Neuronal stem cell (in vitro differentiated cells): ENCODE data around the gene RFX1.

Source experiments
- DNase-seq: peaks from one replicate; pipeline ENCODE4 v3.0.0-alpha.2; 2013; ENCODE audit warnings: low spot score
- H2AFZ ChIP-seq: one replicate; pipeline ENCODE4 v1.6.1; 2013; ENCODE audit warnings: mild to moderate bottlenecking, low read length, inconsistent platforms
- H2AK5ac ChIP-seq: 2 replicates; pipeline ENCODE4 v1.6.1; 2013; ENCODE audit warnings: low read depth, mild to moderate bottlenecking, inconsistent platforms, low read length, moderate library complexity, mixed read lengths
- H2BK120ac ChIP-seq: 2 replicates; pipeline ENCODE4 v1.6.1; 2013; ENCODE audit warnings: low read depth, mild to moderate bottlenecking, inconsistent platforms, low read length, moderate library complexity, mixed read lengths
- H2BK12ac ChIP-seq: one replicate; pipeline ENCODE4 v1.6.1; 2013; ENCODE audit warnings: low read length, inconsistent platforms
- H2BK15ac ChIP-seq: 2 replicates; pipeline ENCODE4 v1.6.1; 2013; ENCODE audit warnings: mild to moderate bottlenecking, low read length, inconsistent platforms, mixed read lengths
- H2BK5ac ChIP-seq: one replicate; pipeline ENCODE4 v1.6.1; 2013; ENCODE audit warnings: inconsistent platforms, mild to moderate bottlenecking, low read length, moderate library complexity
- H3K14ac ChIP-seq: one replicate; pipeline ENCODE4 v1.6.1; 2013; ENCODE audit warnings: low read length, inconsistent platforms
- H3K18ac ChIP-seq: 2 replicates; pipeline ENCODE4 v1.6.1; 2013; ENCODE audit warnings: low read length, inconsistent platforms
- H3K23ac ChIP-seq: 2 replicates; pipeline ENCODE4 v1.6.1; 2013; ENCODE audit warnings: low read depth, mild to moderate bottlenecking, mixed read lengths, low read length, inconsistent platforms; ENCODE audit not compliant: poor library complexity
- H3K27ac ChIP-seq: replicated peaks from 3 replicates; pipeline ENCODE4 v1.5.1; 2013; ENCODE audit warnings: low read length, inconsistent platforms
- H3K27me3 ChIP-seq, 3 experiments: 2 replicates each; pipeline ENCODE4 v1.6.1; 2013; ENCODE audit warnings: low read length in 3 of 3, mild to moderate bottlenecking in 2 of 3, inconsistent platforms in 1 of 3, low read depth in 1 of 3, mixed read lengths in 1 of 3, moderate library complexity in 1 of 3; ENCODE audit not compliant: control insufficient read depth in 3 of 3, insufficient read depth in 3 of 3
- H3K36me3 ChIP-seq, 2 donors: replicated peaks in 1 of 2; 2 replicates each; pipeline ENCODE4 v1.6.1; 2013; ENCODE audit warnings: low read length in 2 of 2; ENCODE audit not compliant: control insufficient read depth in 2 of 2, insufficient read depth in 2 of 2
- H3K4ac ChIP-seq: 2 replicates; pipeline ENCODE4 v1.6.1; 2013; ENCODE audit warnings: inconsistent platforms, mild to moderate bottlenecking, low read length, moderate library complexity
- H3K4me1 ChIP-seq, 2 donors: 1 replicate in 1 of 2; 2 replicates in 1 of 2; pipeline ENCODE4 v1.6.1; 2013; ENCODE audit warnings: low read length in 2 of 2, low read depth in 1 of 2; ENCODE audit not compliant: control insufficient read depth in 2 of 2, insufficient read depth in 1 of 2
- H3K4me2 ChIP-seq: one replicate; pipeline ENCODE4 v1.6.1; 2013; ENCODE audit warnings: mild to moderate bottlenecking, low read length, inconsistent platforms; ENCODE audit not compliant: insufficient read depth, poor library complexity, severe bottlenecking
- H3K4me3 ChIP-seq, 2 donors: 2 replicates each; pipeline ENCODE4 v1.5.1; 2013; ENCODE audit warnings: low read length in 2 of 2, mild to moderate bottlenecking in 2 of 2, inconsistent platforms in 1 of 2, moderate library complexity in 1 of 2
- H3K79me1 ChIP-seq: one replicate; pipeline ENCODE4 v1.6.1; 2013; ENCODE audit warnings: low read depth, mild to moderate bottlenecking, inconsistent platforms, low read length, moderate library complexity
- H3K9ac ChIP-seq: one replicate; pipeline ENCODE4 v1.6.1; 2013; ENCODE audit warnings: mild to moderate bottlenecking, low read depth, low read length, inconsistent platforms; ENCODE audit not compliant: poor library complexity
- H3K9me3 ChIP-seq, 2 donors: replicated peaks in 1 of 2; 2 replicates each; pipeline versions ENCODE3 to v1.6.1; 2013; ENCODE audit warnings: low read length in 2 of 2, mild to moderate bottlenecking in 2 of 2, inconsistent platforms in 1 of 2, low read depth in 1 of 2, mixed read lengths in 1 of 2, moderate library complexity in 1 of 2; ENCODE audit not compliant: control insufficient read depth in 2 of 2, insufficient read depth in 1 of 2
- H4K8ac ChIP-seq: one replicate; pipeline ENCODE4 v1.6.1; 2013; ENCODE audit warnings: low read depth, mild to moderate bottlenecking, inconsistent platforms, low read length, moderate library complexity
- H4K91ac ChIP-seq: one replicate; pipeline ENCODE4 v1.6.1; 2013; ENCODE audit warnings: low read length, low read depth, mild to moderate bottlenecking, inconsistent platforms; ENCODE audit not compliant: poor library complexity
- WGBS, 2 donors: extraction: QIAGEN DNeasy Blood & Tissue Kit; methylation state at CpG; one replicate each; pipeline ENCODE4 v1.1.7; 2013; ENCODE audit warnings: missing lambda C conversion rate in 2 of 2, mixed read lengths in 1 of 2; ENCODE audit not compliant: insufficient read length in 2 of 2, insufficient replicate concordance in 1 of 2; ENCODE audit errors: extremely low coverage in 2 of 2; 5-methylcytosine and 5-hydroxymethylcytosine counted together

RFX1 gene

DNA sequence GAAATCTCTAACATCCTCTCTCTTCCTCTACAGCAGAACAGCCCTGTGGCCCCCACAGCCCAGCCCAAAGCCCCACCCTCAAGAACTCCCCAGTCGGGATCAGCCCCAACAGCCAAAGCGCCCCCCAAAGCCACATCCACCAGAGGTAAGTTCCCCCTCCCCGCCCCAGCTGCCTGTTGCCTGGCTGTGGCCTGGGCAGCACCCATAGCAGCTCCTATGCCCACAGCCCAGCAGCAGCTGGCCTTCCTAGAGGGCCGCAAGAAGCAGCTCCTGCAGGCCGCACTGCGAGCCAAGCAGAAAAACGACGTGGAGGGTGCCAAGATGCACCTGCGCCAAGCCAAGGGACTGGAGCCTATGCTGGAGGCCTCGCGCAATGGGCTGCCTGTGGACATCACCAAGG is 85.6 kb downstream of the RFX1 start:
- Histone ChIP-seq H2AK5ac (no peak overlapping the region), H3K14ac (no peak overlapping the region), H3K23ac (peak overlapping the region; percentile 32), H3K79me1 (peaks cover 2% of the 10 kb centered on the region), H4K8ac (no peak overlapping the region), H3K27ac (no peak overlapping the region), H2BK12ac (no peak overlapping the region), H3K4me3 (no peak overlapping the region), H2BK5ac (no peak overlapping the region), H2BK120ac (no peak overlapping the region), H3K36me3 (peaks cover 43 to 83% of the 10 kb centered on the region in 2 donors), H3K27me3 (no peaks in the 10 kb centered on the region), H3K18ac (no peak overlapping the region), H2BK15ac (no peak overlapping the region), H3K9me3 (peaks cover 7 to 12% of the 10 kb centered on the region in 2 donors), H3K9ac (no peak overlapping the region), H4K91ac (no peak overlapping the region), H3K4me1 (no peaks in the 10 kb centered on the region), H2AFZ (peak overlapping the region; percentile 45), H3K4ac (no peak overlapping the region), H3K4me2 (no peak overlapping the region)
- DNase-seq = no peak
- WGBS, 2 donors = no CpG with 5 or more reads among the region's 11 CpGs

- H2BK15ac ChIP-seq = no peak overlapping the region
- H2BK5ac ChIP-seq = peak overlapping the region; percentile 39
- H3K27me3 ChIP-seq = no peaks in the 10 kb centered on the region
- H3K4me1 ChIP-seq = no peaks in the 10 kb centered on the region
- H3K9ac ChIP-seq = peak overlapping the region; percentile 21
- no peak overlapping the region for H3K18ac ChIP-seq
- no CpG with 5 or more reads among the region's 34 CpGs for WGBS, 2 donors
- H3K79me1 ChIP-seq = peaks cover 2% of the 10 kb centered on the region
- H3K4ac ChIP-seq = no peak overlapping the region
- peak overlapping the region; percentile 43 for H3K23ac ChIP-seq
- no peak overlapping the region for H2AFZ ChIP-seq
- H3K4me2 ChIP-seq = no peak overlapping the region
- peaks cover 40 to 81% of the 10 kb centered on the region in 2 donors for H3K36me3 ChIP-seq
- no peak for DNase-seq
- no peak overlapping the region for H2BK12ac ChIP-seq
- no peak overlapping the region for H2AK5ac ChIP-seq
- no peak overlapping the region for H2BK120ac ChIP-seq
- H4K91ac ChIP-seq = no peak overlapping the region
- H3K9me3 ChIP-seq = peaks cover 7 to 12% of the 10 kb centered on the region in 2 donors
- no peak overlapping the region for H3K27ac ChIP-seq
- H3K4me3 ChIP-seq = no peak overlapping the region
- no peak overlapping the region for H3K14ac ChIP-seq
- H4K8ac ChIP-seq = no peak overlapping the region
Observed at GRCh38 chr19:13918726-13919411, 87.3 kb downstream of the RFX1 start.

- no peak overlapping the region for H3K14ac ChIP-seq
- no peak overlapping the region for H4K91ac ChIP-seq
- peak overlapping the region; percentile 50 for H3K9ac ChIP-seq
- H2BK120ac ChIP-seq = no peak overlapping the region
- H3K23ac ChIP-seq = peak overlapping the region; percentile 22
- no peaks in the 10 kb centered on the region for H3K27me3 ChIP-seq
- H2AK5ac ChIP-seq = no peak overlapping the region
- no peak for DNase-seq
- H2BK5ac ChIP-seq = no peak overlapping the region
- WGBS, 2 donors = no CpG with 5 or more reads among the region's 14 CpGs
- H3K4me3 ChIP-seq = peak overlapping the region in 1 of 2 donors; percentile 70
- H2AFZ ChIP-seq = no peak overlapping the region
- H3K27ac ChIP-seq = no peak overlapping the region
- no peak overlapping the region for H3K4me2 ChIP-seq
- H3K36me3 ChIP-seq = peaks cover 37 to 81% of the 10 kb centered on the region in 2 donors
- no peaks in the 10 kb centered on the region for H3K4me1 ChIP-seq
- H3K79me1 ChIP-seq = peaks cover 1% of the 10 kb centered on the region
- no peak overlapping the region for H2BK15ac ChIP-seq
- peaks cover 7 to 12% of the 10 kb centered on the region in 2 donors for H3K9me3 ChIP-seq
- H3K18ac ChIP-seq = no peak overlapping the region
- no peak overlapping the region for H3K4ac ChIP-seq
- no peak overlapping the region for H2BK12ac ChIP-seq
- no peak overlapping the region for H4K8ac ChIP-seq
Observed at GRCh38 chr19:13917888-13918406, 88.2 kb downstream of the RFX1 start.

DNA sequence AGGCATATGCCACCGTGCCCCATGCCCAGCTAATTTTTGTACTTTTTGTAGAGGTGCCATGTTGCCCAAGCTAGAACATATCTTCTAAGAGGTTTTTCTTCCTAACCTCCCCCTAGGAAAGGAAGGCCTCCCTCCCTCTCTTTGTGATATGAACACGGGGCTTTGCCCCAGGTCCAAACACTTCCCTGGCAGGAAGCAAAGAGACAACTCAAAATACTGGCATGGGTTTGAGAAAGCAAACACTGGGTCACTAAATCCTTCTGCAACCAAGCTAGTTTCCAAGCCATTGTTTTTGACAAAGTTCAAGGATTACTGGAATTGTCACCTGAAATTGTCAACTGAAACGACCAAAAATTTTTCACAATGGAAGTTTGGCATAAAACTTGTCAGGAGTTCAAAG is 91.3 kb downstream of the RFX1 start:
- no peak overlapping the region for H2BK15ac ChIP-seq
- no CpG with 5 or more reads among the region's 3 CpGs for WGBS, 2 donors
- H3K23ac ChIP-seq = no peak overlapping the region

More for the DNA sequence above, 91.3 kb downstream of the RFX1 start:
- Histone ChIP-seq H4K91ac (no peak overlapping the region), H3K4ac (no peak overlapping the region), H3K4me2 (no peak overlapping the region), H2AK5ac (no peak overlapping the region), H3K9me3 (peaks cover 0 to 2% of the 10 kb centered on the region in 2 donors), H3K27me3 (no peaks in the 10 kb centered on the region), H2BK120ac (no peak overlapping the region), H3K9ac (no peak overlapping the region), H3K18ac (no peak overlapping the region), H3K36me3 (peaks cover 30 to 75% of the 10 kb centered on the region in 2 donors), H2BK5ac (no peak overlapping the region), H3K14ac (no peak overlapping the region), H3K27ac (no peak overlapping the region), H3K4me1 (no peaks in the 10 kb centered on the region), H2AFZ (no peak overlapping the region), H2BK12ac (no peak overlapping the region), H3K79me1 (peaks cover 3% of the 10 kb centered on the region), H3K4me3 (no peak overlapping the region), H4K8ac (no peak overlapping the region)
- no peak for DNase-seq
